Loucy (cell line): ENCODE measurements around the gene TMEM134.

Source experiments
- H2AFZ ChIP-seq: fragments of 200-600 bp; sonication (generic); 2 replicates; pipeline ENCODE4 v1.6.0; 2016; ENCODE audit warnings: antibody characterized with exemption, mild to moderate bottlenecking, low read length, moderate library complexity
- H3F3A ChIP-seq: fragments of 200-600 bp; 2 replicates; pipeline ENCODE4 v1.6.0; 2016; ENCODE audit warnings: antibody characterized with exemption, low read depth, mild to moderate bottlenecking
- H3K27me3 ChIP-seq: fragments of 200-600 bp; sonication (generic); 2 replicates; pipeline ENCODE4 v1.6.1; 2014; ENCODE audit warnings: low read length, mild to moderate bottlenecking; ENCODE audit not compliant: insufficient read depth, poor library complexity, severe bottlenecking
- H3K36me3 ChIP-seq: fragments of 200-600 bp; sonication (generic); 2 replicates; pipeline ENCODE4 v1.6.1; 2016; ENCODE audit warnings: low read length; ENCODE audit not compliant: insufficient read depth
- H3K4me1 ChIP-seq: fragments of 200-600 bp; sonication (generic); 2 replicates; pipeline ENCODE4 v1.5.1; 2014; ENCODE audit warnings: low read length, mild to moderate bottlenecking; ENCODE audit not compliant: insufficient read depth, poor library complexity, severe bottlenecking
- H3K4me2 ChIP-seq: fragments of 200-600 bp; sonication (generic); 2 replicates; pipeline ENCODE4 v1.6.0; 2014; ENCODE audit warnings: antibody characterized with exemption, low read length, low read depth, mild to moderate bottlenecking; ENCODE audit not compliant: poor library complexity, severe bottlenecking
- H3K4me3 ChIP-seq: fragments of 200-600 bp; sonication (generic); 2 replicates; pipeline ENCODE4 v1.5.1; 2014; ENCODE audit warnings: low read length, mild to moderate bottlenecking, mixed read lengths; ENCODE audit not compliant: poor library complexity, severe bottlenecking
- H3K79me2 ChIP-seq: fragments of 200-600 bp; sonication (generic); 2 replicates; pipeline ENCODE4 v1.6.1; 2014; ENCODE audit warnings: low read length; ENCODE audit not compliant: insufficient read depth
- H3K9ac ChIP-seq: fragments of 200-600 bp; sonication (generic); 2 replicates; pipeline ENCODE4 v1.6.0; 2014; ENCODE audit warnings: mild to moderate bottlenecking, low read depth, low read length, moderate library complexity; ENCODE audit not compliant: poor library complexity, severe bottlenecking
- H3K9me2 ChIP-seq: fragments of 200-600 bp; sonication (generic); replicated peaks from 2 replicates; pipeline ENCODE4 v1.6.1; 2016; ENCODE audit warnings: low read depth, low read length, mixed read lengths
- H3K9me3 ChIP-seq: fragments of 200-600 bp; sonication (generic); 2 replicates; pipeline ENCODE4 v1.6.1; 2014; ENCODE audit warnings: mild to moderate bottlenecking, antibody characterized with exemption, low read length, low read depth; ENCODE audit not compliant: insufficient read depth
- H4K20me1 ChIP-seq: fragments of 200-600 bp; sonication (generic); 2 replicates; pipeline ENCODE4 v1.6.0; 2014; ENCODE audit warnings: antibody characterized with exemption, low read length, mild to moderate bottlenecking; ENCODE audit not compliant: insufficient read depth, poor library complexity, severe bottlenecking
- CTCF ChIP-seq: fragments of 200-600 bp; sonication (generic); conservative IDR thresholded peaks from 2 replicates; pipeline ENCODE4 v1.5.1; 2014; ENCODE audit warnings: mild to moderate bottlenecking, antibody characterized with exemption, low read length
- EZH2phosphoT487 ChIP-seq: fragments of 200-600 bp; IDR thresholded peaks from 2 replicates; pipeline ENCODE4 v1.6.1; 2018; ENCODE audit warnings: antibody characterized with exemption, mild to moderate bottlenecking, moderate library complexity, borderline replicate concordance

The TMEM134 gene

DNA sequence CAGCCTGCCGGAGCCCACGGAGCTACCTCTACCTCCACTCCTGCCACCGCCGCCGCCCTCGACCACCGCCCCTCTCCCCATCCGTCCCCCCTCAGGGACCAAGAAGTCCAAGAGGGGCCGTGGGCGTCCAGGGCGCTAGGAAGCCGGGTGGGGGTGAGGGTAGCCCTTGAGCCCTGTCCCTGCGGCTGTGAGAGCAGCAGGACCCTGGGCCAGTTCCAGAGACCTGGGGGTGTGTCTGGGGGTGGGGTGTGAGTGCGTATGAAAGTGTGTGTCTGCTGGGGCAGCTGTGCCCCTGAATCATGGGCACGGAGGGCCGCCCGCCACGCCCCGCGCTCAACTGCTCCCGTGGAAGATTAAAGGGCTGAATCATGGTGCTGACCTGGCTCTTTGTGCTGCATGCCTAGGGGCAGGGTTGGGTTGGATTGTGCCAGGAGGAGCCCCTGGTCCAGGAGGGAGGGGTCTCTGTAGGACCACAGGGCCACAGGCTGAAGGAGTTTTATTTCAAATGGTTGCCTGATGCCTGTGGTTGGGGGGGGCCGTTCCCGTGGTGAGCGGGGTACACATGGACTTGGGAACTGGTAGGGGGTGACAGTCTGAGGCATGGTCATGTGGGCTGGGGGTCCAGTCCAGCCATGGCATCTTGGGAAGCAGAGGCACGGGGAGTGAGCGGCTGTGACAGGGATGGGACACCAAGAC is 33.9 kb downstream of the TMEM134 start:
- Histone ChIP-seq H3K4me1 (peaks cover 53% of the 10 kb centered on the region), H3F3A (0 out of 2 replicates have a peak, but pooled peaks cover 4% of the 10 kb centered on the region), H3K9me3 (no peaks in the 10 kb centered on the region), H3K4me3 (peak overlapping the region; percentile 100), H3K79me2 (peaks cover 98% of the 10 kb centered on the region), H3K27me3 (no peaks in the 10 kb centered on the region), H2AFZ (no peak overlapping the region), H3K9me2 (no peaks in the 10 kb centered on the region), H3K9ac (peak overlapping the region; percentile 100), H3K4me2 (peak overlapping the region; percentile 96), H4K20me1 (peaks cover 55% of the 10 kb centered on the region), H3K36me3 (peaks cover 20% of the 10 kb centered on the region; the same call in 1 of the 2 replicates)
- TF ChIP-seq CTCF (no peak), EZH2phosphoT487 (no peak)

- Histone ChIP-seq H3K4me3 (peak overlapping the region; percentile 100), H3K9me2 (no peaks in the 10 kb centered on the region), H3K79me2 (peaks cover 96% of the 10 kb centered on the region), H3K9ac (peak overlapping the region; percentile 100), H3K4me2 (peak overlapping the region; percentile 96), H3K36me3 (peaks cover 20% of the 10 kb centered on the region; the same call in 1 of the 2 replicates), H3K9me3 (no peaks in the 10 kb centered on the region), H4K20me1 (peaks cover 59% of the 10 kb centered on the region), H2AFZ (no peak overlapping the region), H3F3A (0 out of 2 replicates have a peak, but pooled peaks cover 4% of the 10 kb centered on the region), H3K27me3 (no peaks in the 10 kb centered on the region), H3K4me1 (peaks cover 54% of the 10 kb centered on the region)
- no peak for TF ChIP-seq CTCF
- no peak for TF ChIP-seq EZH2phosphoT487
Observed at GRCh38 chr11:67434395-67434881, 34.6 kb downstream of the TMEM134 start.

- Histone ChIP-seq H3K9me3 (no peaks in the 10 kb centered on the region), H3K27me3 (no peaks in the 10 kb centered on the region), H3K4me2 (peak overlapping the region; percentile 96), H3K9ac (peak overlapping the region; percentile 100), H3K4me1 (peaks cover 54% of the 10 kb centered on the region), H3K9me2 (no peaks in the 10 kb centered on the region), H3K36me3 (peaks cover 20% of the 10 kb centered on the region; the same call in 1 of the 2 replicates), H3K79me2 (peaks cover 96% of the 10 kb centered on the region), H3F3A (0 out of 2 replicates have a peak, but pooled peaks cover 4% of the 10 kb centered on the region), H4K20me1 (peaks cover 59% of the 10 kb centered on the region), H3K4me3 (peak overlapping the region; percentile 100), H2AFZ (no peak overlapping the region)
- no peak for TF ChIP-seq CTCF
- no peak for TF ChIP-seq EZH2phosphoT487
Observed at GRCh38 chr11:67433536-67434394, 35.3 kb downstream of the TMEM134 start.
